ENCODE measurements around the gene MRPS34.

- TF ChIP-seq POLR2A (IDR thresholded peaks at IDR 0.05; ENCODE audit: low read depth, low read length) = no peak
- TF ChIP-seq POLR2AphosphoS5 (IDR thresholded peaks at IDR 0.05; ENCODE audit: low read depth, low read length) = no peak
- TF ChIP-seq TAF1 (IDR thresholded peaks at IDR 0.05; ENCODE audit: low read depth, low read length) = no peak
- no peak for TF ChIP-seq PAX5 (IDR thresholded peaks at IDR 0.05; ENCODE audit: insufficient read depth, low read length, severe bottlenecking)
- no peak for TF ChIP-seq SPI1 (IDR thresholded peaks at IDR 0.05; ENCODE audit: low read depth, low read length)
Measured at GRCh38 chr16:1794221-1794871, 21.4 kb upstream of the MRPS34 start.

All from GM12891 (cell line).